ENCODE results near the gene TRHDE. TPM values are rescaled to one million over a fixed set of nuclear protein-coding genes. Genes with fewer than 3 reads are reported as not detected.

TRHDE gene
- total and polyA plus RNA-seq, 2 of the 13 experiments (the other 11 are each of a cell fraction or from before 2014, with no cell fraction given) = not detected

DNA sequence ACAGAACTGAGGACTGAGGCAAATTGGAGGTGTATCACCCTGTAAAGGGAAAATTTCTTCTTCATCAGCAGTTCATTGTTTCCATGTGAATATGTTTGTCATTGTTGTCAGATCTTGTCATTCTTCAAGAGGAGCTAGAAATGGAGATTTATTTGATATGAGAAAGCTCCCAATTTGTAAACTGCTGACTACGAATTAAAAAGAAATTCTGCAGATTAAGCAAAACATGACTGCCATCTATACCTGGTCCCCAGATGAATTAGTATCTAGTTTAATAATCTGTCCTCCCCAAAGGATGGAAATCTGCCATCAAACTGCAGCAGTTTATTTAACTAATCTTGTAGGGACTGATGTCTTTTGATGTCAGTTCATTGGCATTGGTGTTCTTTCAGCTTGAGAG, 162.8 kb downstream of the TRHDE start (continued):
- no peak for TF ChIP-seq BCLAF1 (IDR thresholded peaks at IDR 0.05)

DNA sequence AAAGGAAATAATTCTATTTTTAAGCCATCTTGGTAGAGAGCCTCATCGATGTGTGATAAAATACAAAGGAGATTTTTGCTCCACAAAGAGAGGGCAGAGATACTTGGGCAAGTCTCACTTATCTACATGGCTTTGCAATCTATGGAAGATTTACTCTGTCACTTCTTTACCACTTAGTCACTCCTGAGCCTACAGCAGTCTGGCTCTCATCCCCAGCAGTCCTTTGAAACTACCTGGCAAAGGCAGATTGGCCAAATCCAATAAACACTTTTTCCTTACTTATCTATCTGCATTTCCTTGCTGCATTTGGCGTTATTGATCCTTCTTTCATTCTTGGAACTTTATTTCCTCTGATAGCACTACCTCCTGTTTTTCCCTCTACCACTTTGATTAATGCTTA, 170.0 kb downstream of the TRHDE start:
- H3K9me3 ChIP-seq (ENCODE audit: low read length) = 0 out of 2 replicates have a peak, but pooled peaks cover 6% of the 10 kb centered on the region
- H3K4me2 ChIP-seq (ENCODE audit: low read depth, low read length) = no peak overlapping the region
- 1% methylated on average over 2 of the region's 2 CpGs for WGBS (ENCODE audit: low lambda C conversion rate)
- H3K36me3 ChIP-seq (replicated peaks in 1 of 2; ENCODE audit: control insufficient read depth in 1 of 2, insufficient read depth in 2 of 2, low read length in 2 of 2) = no peaks in the 10 kb centered on the region
- H3K9ac ChIP-seq (ENCODE audit: insufficient read depth, low read depth, low read length) = no peak overlapping the region
- no TSS peak for BruUV-seq (replicated peaks)
- FAIRE-seq (no peak), ATAC-seq (no peak), DNase-seq (ENCODE audit: low spot score) (no peak)
- H4K20me1 ChIP-seq (ENCODE audit: insufficient read depth, low read length) = no peaks in the 10 kb centered on the region
- H3K4me1 ChIP-seq (ENCODE audit: insufficient read depth, low read length) = no peaks in the 10 kb centered on the region
- H3K79me2 ChIP-seq (ENCODE audit: insufficient read depth, low read length) = no peaks in the 10 kb centered on the region
- H3K27me3 ChIP-seq (ENCODE audit: control insufficient read depth in 1 of 2, insufficient read depth in 2 of 2, low read length in 2 of 2) = no peaks in the 10 kb centered on the region
- in situ Hi-C loops (cut with HindIII; ENCODE audit: extremely low pct_ligation_motif_present, low pct_unique_long_range_greater_than_20kb) (no loop called here), intact Hi-C loops (cut with micrococcal nuclease; ENCODE audit: unreplicated experiment) (no loop called here)
- no peak overlapping the region for H3K27ac ChIP-seq (ENCODE audit: extremely low read length, insufficient read depth, low read length)
- H2AFZ ChIP-seq (ENCODE audit: low read length) = no peak overlapping the region
- POLR2A ChIA-PET = no interaction called here
- no peak overlapping the region for H3K4me3 ChIP-seq (replicated peaks in 1 of 3; ENCODE audit: insufficient read depth in 1 of 3, low read depth in 2 of 3, low read length in 3 of 3)
- CTCF ChIA-PET (ENCODE audit: low intra/inter-chr PET ratio, low total read pairs) = no interaction called here
- TF ChIP-seq PHF8 (CRISPR knock-in tag; IDR thresholded peaks at IDR 0.05) (no peak), CBX5 (CRISPR knock-in tag; IDR thresholded peaks at IDR 0.05; ENCODE audit: borderline replicate concordance) (no peak), MXD4 (CRISPR knock-in tag; IDR thresholded peaks at IDR 0.05) (no peak), GMEB1 (CRISPR knock-in tag; IDR thresholded peaks at IDR 0.05; ENCODE audit: borderline replicate concordance) (no peak), HINFP (CRISPR knock-in tag; IDR thresholded peaks at IDR 0.05; ENCODE audit: low read depth) (no peak), ZC3H4 (CRISPR knock-in tag; IDR thresholded peaks at IDR 0.05; ENCODE audit: borderline replicate concordance) (no peak), ZNF83 (CRISPR knock-in tag; IDR thresholded peaks at IDR 0.05; ENCODE audit: borderline replicate concordance) (no peak), SMAD9 (CRISPR knock-in tag; IDR thresholded peaks at IDR 0.05) (no peak), SCMH1 (CRISPR knock-in tag; IDR thresholded peaks at IDR 0.05; ENCODE audit: borderline replicate concordance) (no peak), ZNF749 (CRISPR knock-in tag; IDR thresholded peaks at IDR 0.05; ENCODE audit: borderline replicate concordance) (no peak), YEATS2 (CRISPR knock-in tag; IDR thresholded peaks at IDR 0.05; ENCODE audit: borderline replicate concordance) (no peak), RXRA (CRISPR knock-in tag; IDR thresholded peaks at IDR 0.05) (no peak)
- TF ChIP-seq, protein P1, sequence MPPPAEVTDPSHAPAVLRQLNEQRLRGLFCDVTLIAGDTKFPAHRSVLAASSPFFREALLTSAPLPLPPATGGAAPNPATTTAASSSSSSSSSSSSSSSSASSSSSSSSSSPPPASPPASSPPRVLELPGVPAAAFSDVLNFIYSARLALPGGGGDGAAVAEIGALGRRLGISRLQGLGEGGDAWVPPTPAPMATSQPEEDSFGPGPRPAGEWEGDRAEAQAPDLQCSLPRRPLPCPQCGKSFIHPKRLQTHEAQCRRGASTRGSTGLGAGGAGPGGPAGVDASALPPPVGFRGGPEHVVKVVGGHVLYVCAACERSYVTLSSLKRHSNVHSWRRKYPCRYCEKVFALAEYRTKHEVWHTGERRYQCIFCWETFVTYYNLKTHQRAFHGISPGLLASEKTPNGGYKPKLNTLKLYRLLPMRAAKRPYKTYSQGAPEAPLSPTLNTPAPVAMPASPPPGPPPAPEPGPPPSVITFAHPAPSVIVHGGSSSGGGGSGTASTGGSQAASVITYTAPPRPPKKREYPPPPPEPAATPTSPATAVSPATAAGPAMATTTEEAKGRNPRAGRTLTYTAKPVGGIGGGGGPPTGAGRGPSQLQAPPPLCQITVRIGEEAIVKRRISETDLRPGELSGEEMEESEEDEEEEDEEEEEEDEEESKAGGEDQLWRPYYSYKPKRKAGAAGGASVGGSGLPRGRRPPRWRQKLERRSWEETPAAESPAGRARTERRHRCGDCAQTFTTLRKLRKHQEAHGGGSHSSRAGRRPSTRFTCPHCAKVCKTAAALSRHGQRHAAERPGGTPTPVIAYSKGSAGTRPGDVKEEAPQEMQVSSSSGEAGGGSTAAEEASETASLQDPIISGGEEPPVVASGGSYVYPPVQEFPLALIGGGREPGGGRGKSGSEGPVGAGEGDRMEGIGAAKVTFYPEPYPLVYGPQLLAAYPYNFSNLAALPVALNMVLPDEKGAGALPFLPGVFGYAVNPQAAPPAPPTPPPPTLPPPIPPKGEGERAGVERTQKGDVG (CRISPR knock-in tag; IDR thresholded peaks at IDR 0.05; ENCODE audit: borderline replicate concordance) = no peak
